GM10248 (cell line): ENCODE measurements around the gene COL4A6.

Source experiments
- CTCF ChIA-PET: fragments of 300-600 bp; sonication (Branson Sonifier 250); formaldehyde crosslinking; extraction: SDS; loops from one replicate; lab custom pipeline; 2021; ENCODE audit warnings: antibody characterized with exemption; lab: Yijun Ruan, JAX
- POLR2A ChIA-PET: fragments of 350-650 bp; sonication (Branson Sonifier 250); formaldehyde crosslinking; extraction: SDS; loops from one replicate; lab custom pipeline; 2020; ENCODE audit warnings: antibody characterized with exemption; lab: Yijun Ruan, JAX
- DNase-seq: peaks from one replicate; pipeline ENCODE4 v3.0.0; 2012; ENCODE audit errors: extremely low spot score
- CTCF ChIP-seq: IDR thresholded peaks from 2 replicates; pipeline ENCODE4 v1.5.1; 2012; ENCODE audit warnings: mild to moderate bottlenecking, low read depth; ENCODE audit errors: extremely low read depth, missing control alignments, control extremely low read depth

Gene COL4A6

GRCh38 chrX:108292053-108292452 is 146.2 kb downstream of the COL4A6 start:
- no peak for DNase-seq
- ChIA-PET POLR2A (no interaction called here), CTCF (interaction anchor here (0.9 kb wide), 1 partner anchor 10 kb away, joined by 3 read pairs; no protein-coding TSS in a partner anchor)
- no peak for TF ChIP-seq CTCF

GRCh38 chrX:108285918-108286317 is 152.3 kb downstream of the COL4A6 start:
- no peak for TF ChIP-seq CTCF
- DNase-seq = no peak
- ChIA-PET CTCF (interaction anchor here (1.1 kb wide), 1 partner anchor 62 kb away, joined by 3 read pairs; no protein-coding TSS in a partner anchor), POLR2A (no interaction called here)

- DNase-seq = no peak
- POLR2A ChIA-PET = no interaction called here
- no peak for TF ChIP-seq CTCF
- CTCF ChIA-PET = interaction anchor here (1.1 kb wide), 1 partner anchor 61 kb away, joined by 3 read pairs; no protein-coding TSS in a partner anchor
Measured at GRCh38 chrX:108285356-108285755, 152.9 kb downstream of the COL4A6 start.

DNA sequence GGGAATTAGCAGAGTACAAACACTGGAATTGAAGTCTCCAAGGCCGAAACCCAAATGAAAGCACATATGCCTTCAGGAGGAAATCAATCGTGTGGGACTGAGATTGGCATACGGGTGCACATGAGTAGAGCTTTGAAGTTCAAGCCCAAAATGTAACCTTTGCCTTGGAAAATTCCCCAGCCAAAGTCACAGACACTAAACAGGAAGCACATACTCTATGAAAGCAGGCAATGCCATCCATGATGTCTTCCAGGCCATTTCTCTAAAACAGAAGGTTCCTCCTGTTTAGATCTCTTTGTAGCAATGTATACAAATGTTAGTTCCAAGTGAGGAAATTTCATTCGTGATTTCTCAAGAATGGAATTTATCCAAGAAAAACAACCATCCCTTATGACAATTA is 162.5 kb downstream of the COL4A6 start:
- ChIA-PET POLR2A (no interaction called here), CTCF (no interaction called here)
- no peak for DNase-seq
- no peak for TF ChIP-seq CTCF

DNA sequence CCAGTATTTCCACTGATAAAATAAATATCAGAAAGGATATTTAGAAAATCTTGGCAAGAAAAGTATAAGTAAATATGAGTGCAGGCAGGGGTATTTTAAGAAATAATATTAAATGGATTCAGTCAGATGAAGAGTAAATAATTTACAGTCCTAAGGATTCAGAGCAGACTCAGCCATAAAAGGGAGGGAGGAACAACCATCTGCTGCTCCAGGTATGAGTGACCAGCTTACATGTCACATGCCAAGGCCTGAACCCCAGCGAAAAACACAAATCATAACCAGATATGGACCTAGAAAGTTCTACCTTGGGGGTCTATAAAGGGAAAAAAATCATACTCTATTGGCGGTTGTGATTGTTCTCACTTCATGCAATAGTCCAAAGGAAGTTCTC is 166.8 kb downstream of the COL4A6 start:
- no peak for TF ChIP-seq CTCF
- no peak for DNase-seq
- CTCF ChIA-PET = no interaction called here
- POLR2A ChIA-PET = no interaction called here

GRCh38 chrX:108270739-108271396 is 167.4 kb downstream of the COL4A6 start:
- DNase-seq = no peak
- no peak for TF ChIP-seq CTCF
- ChIA-PET POLR2A (no interaction called here), CTCF (no interaction called here)
